ENCODE measurements around the gene STK32A.
A peak's percentile ranks its signal among the peaks of the same experiment; 100 is the strongest.

The STK32A gene

GRCh38 chr5:147391781-147392180 lies 157.0 kb downstream of the STK32A start:
- DNase-seq (ENCODE audit: low spot score) = peak; percentile 1

GRCh38 chr5:147393874-147394672 lies 159.2 kb downstream of the STK32A start:
- no peak for DNase-seq (ENCODE audit: low spot score)

- DNase-seq (ENCODE audit: low spot score) = no peak
Measured at GRCh38 chr5:147396070-147396823, 161.4 kb downstream of the STK32A start.

- no peak for DNase-seq (ENCODE audit: low spot score)
Measured at GRCh38 chr5:147397616-147398015, 162.8 kb downstream of the STK32A start.

- DNase-seq (ENCODE audit: low spot score) = no peak
Measured at GRCh38 chr5:147398860-147399259, 164.0 kb downstream of the STK32A start.

GRCh38 chr5:147400126-147400809 lies 165.4 kb downstream of the STK32A start:
- no peak for DNase-seq (ENCODE audit: low spot score)

GRCh38 chr5:147400881-147401280 lies 166.1 kb downstream of the STK32A start:
- no peak for DNase-seq (ENCODE audit: low spot score)

- no peak for DNase-seq (ENCODE audit: low spot score)
Measured at GRCh38 chr5:147403651-147404640, 169.1 kb downstream of the STK32A start.

GRCh38 chr5:147404706-147405105 lies 169.9 kb downstream of the STK32A start:
- DNase-seq (ENCODE audit: low spot score) = no peak

GRCh38 chr5:147406636-147407035 lies 171.8 kb downstream of the STK32A start:
- no peak for DNase-seq (ENCODE audit: low spot score)

GRCh38 chr5:147407094-147407681 lies 172.4 kb downstream of the STK32A start:
- no peak for DNase-seq (ENCODE audit: low spot score)

GRCh38 chr5:147408980-147409379 lies 174.2 kb downstream of the STK32A start:
- DNase-seq (ENCODE audit: low spot score) = no peak

GRCh38 chr5:147410496-147411358 lies 175.9 kb downstream of the STK32A start:
- no peak for DNase-seq (ENCODE audit: low spot score)

GRCh38 chr5:147411359-147412319 lies 176.8 kb downstream of the STK32A start:
- DNase-seq (ENCODE audit: low spot score) = no peak

- DNase-seq (ENCODE audit: low spot score) = no peak
Measured at GRCh38 chr5:147412561-147412960, 177.7 kb downstream of the STK32A start.

GRCh38 chr5:147413266-147413665 lies 178.4 kb downstream of the STK32A start:
- no peak for DNase-seq (ENCODE audit: low spot score)

GRCh38 chr5:147415651-147416050 lies 180.8 kb downstream of the STK32A start:
- no peak for DNase-seq (ENCODE audit: low spot score)

- no peak for DNase-seq (ENCODE audit: low spot score)
Measured at GRCh38 chr5:147417135-147417813, 182.4 kb downstream of the STK32A start.

Data from activated CD4-positive, alpha-beta T cell treated with anti-CD3 and anti-CD28 coated beads, Interleukin-2, Interleukin-4, amounts not matched to agents 100 ng/mL and 50 ng/mL, durations not matched to agents 16 hours and 8 hours (primary cell).